ENCODE data around the gene UNC5B.

DNA sequence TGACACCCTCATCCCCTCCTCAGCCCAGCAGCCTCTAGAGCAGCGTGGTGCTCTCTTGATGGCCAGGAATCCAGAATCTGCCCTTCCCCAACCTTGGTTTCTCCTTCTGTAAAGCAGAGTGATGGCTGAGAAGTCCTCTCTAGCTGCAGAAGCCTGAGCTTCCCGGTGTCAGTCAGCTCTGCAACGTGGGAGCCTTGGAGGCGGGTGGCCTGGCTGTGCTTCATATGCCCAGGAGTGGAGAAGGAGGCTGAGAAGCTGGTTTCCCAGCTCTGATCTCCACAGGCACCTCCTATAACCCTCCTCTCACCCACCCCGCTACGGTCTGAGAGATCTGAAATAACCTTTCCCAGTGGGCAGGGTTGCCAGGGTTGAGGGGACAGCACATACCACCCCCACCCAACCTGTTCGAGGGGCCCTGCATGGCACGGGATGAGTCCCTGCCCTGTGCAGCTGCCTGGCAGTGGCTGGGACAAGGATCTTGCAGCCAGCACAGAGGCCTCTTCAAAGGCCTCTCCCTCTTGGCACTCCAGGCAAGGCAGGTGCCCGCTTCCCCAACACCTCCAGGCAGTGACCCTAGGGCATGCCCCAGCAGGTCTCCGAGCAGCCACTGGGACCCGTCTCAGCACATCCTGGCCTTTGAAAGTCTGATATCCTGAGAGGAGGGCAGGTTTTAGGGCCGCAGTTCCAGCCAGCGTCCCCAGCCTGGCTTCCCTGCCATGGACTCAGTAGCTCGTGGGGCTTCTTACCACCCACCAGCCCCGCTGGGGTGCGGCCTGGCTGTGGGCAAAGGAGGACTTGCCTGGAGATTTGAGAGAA, 88.4 kb downstream of the UNC5B start:
- TF ChIP-seq GATA1 (IDR thresholded peaks at IDR 0.05; ENCODE audit: low read depth, low read length) = no peak
- TF ChIP-seq POLR2A (IDR thresholded peaks at IDR 0.05; ENCODE audit: low read length) = no peak
